SK-N-SH (cell line): ENCODE measurements around the gene SLC22A4. TPM values are rescaled to one million over a fixed set of nuclear protein-coding genes. Genes with fewer than 3 reads are reported as not detected.
A peak's percentile ranks its signal among the peaks of the same experiment; 100 is the strongest.

Experiments
- CTCF ChIA-PET: fragments of 300-600, 350-600 bp; formaldehyde crosslinking; extraction: SDS; loops from one replicate; lab custom pipeline; 2021; lab: Yijun Ruan, JAX
- POLR2A ChIA-PET: fragments of 350-600 bp; sonication (Branson Sonifier 250); formaldehyde crosslinking; extraction: SDS; loops from one replicate; lab custom pipeline; 2020; ENCODE audit warnings: antibody characterized with exemption, inconsistent platforms; lab: Yijun Ruan, JAX
- DNase-seq: peaks from one replicate; pipeline ENCODE4 v3.0.0; 2012
- H2AFZ ChIP-seq: fragments of 200-600 bp; sonication (generic); 2 replicates; pipeline ENCODE4 v1.8.1; 2016; ENCODE audit warnings: antibody characterized with exemption, mild to moderate bottlenecking, low read depth
- H3F3A ChIP-seq: fragments of 200-600 bp; sonication (generic); replicated peaks from 2 replicates; pipeline ENCODE3; 2016; ENCODE audit warnings: antibody characterized with exemption, mild to moderate bottlenecking; ENCODE audit not compliant: insufficient read depth
- H3K27ac ChIP-seq, 2 experiments: fragments of 200-500 bp in 1 of 2; fragments of 200-600 bp in 1 of 2; sonication (Bioruptor generic) in 1 of 2; sonication (generic), shearing (Covaris generic) in 1 of 2; 2 replicates each; pipeline versions ENCODE4 v1.5.1 to v1.6.1; 2014 to 2016; ENCODE audit warnings: low read depth in 2 of 2, inconsistent platforms in 1 of 2, low read length in 1 of 2, mild to moderate bottlenecking in 1 of 2, mixed read lengths in 1 of 2
- H3K27me3 ChIP-seq: fragments of 200-600 bp; sonication (generic), shearing (Covaris generic); 2 replicates; pipeline ENCODE4 v1.6.1; 2016; ENCODE audit warnings: mixed run types; ENCODE audit not compliant: insufficient read depth
- H3K36me3 ChIP-seq, 2 experiments: fragments of 200-500 bp in 1 of 2; fragments of 200-600 bp in 1 of 2; sonication (Bioruptor generic) in 1 of 2; sonication (generic) in 1 of 2; replicated peaks in 1 of 2; 2 replicates each; pipeline versions ENCODE3 to v1.5.1; 2014 to 2016; ENCODE audit warnings: low read length in 1 of 2, mild to moderate bottlenecking in 1 of 2; ENCODE audit not compliant: insufficient read depth in 2 of 2, control insufficient read depth in 1 of 2
- H3K4me1 ChIP-seq, 2 experiments: fragments of 200-500 bp in 1 of 2; fragments of 200-600 bp in 1 of 2; sonication (Bioruptor generic) in 1 of 2; sonication (generic), shearing (Covaris generic) in 1 of 2; 2 replicates each; pipeline versions ENCODE4 v1.5.1 to v1.6.1; 2014 to 2016; ENCODE audit warnings: low read depth in 1 of 2, low read length in 1 of 2, mixed run types in 1 of 2; ENCODE audit not compliant: insufficient read depth in 2 of 2, control insufficient read depth in 1 of 2
- H3K4me2 ChIP-seq: fragments of 200-600 bp; sonication (generic), shearing (Covaris generic); 2 replicates; pipeline ENCODE4 v1.6.1; 2017; ENCODE audit warnings: mixed run types
- H3K4me3 ChIP-seq, 2 experiments: fragments of 200-500 bp in 1 of 2; fragments of 200-600 bp in 1 of 2; sonication (Bioruptor generic) in 1 of 2; sonication (generic), shearing (Covaris generic) in 1 of 2; 2 replicates each; pipeline versions ENCODE4 v1.5.1 to v1.8.1; 2014 to 2016; ENCODE audit warnings: low read depth in 2 of 2, inconsistent platforms in 1 of 2, low read length in 1 of 2, mild to moderate bottlenecking in 1 of 2, mixed read lengths in 1 of 2, moderate library complexity in 1 of 2
- H3K79me2 ChIP-seq: fragments of 200-600 bp; sonication (generic); 2 replicates; pipeline ENCODE4 v1.8.1; 2017; ENCODE audit warnings: mild to moderate bottlenecking; ENCODE audit not compliant: insufficient read depth
- H3K9ac ChIP-seq: fragments of 200-600 bp; sonication (generic); 2 replicates; pipeline ENCODE4 v1.6.1; 2017; ENCODE audit warnings: mixed run types
- H3K9me2 ChIP-seq: fragments of 200-600 bp; sonication (generic); 2 replicates; pipeline ENCODE4 v1.6.1; 2017; ENCODE audit warnings: mixed run types
- H3K9me3 ChIP-seq: fragments of 200-600 bp; sonication (generic); 2 replicates; pipeline ENCODE4 v1.6.1; 2017; ENCODE audit warnings: mixed run types, mild to moderate bottlenecking, moderate library complexity
- H4K20me1 ChIP-seq: fragments of 200-600 bp; sonication (generic); 2 replicates; pipeline ENCODE4 v1.6.1; 2017; ENCODE audit warnings: mild to moderate bottlenecking, mixed run types; ENCODE audit not compliant: insufficient read depth
- ELF1 ChIP-seq: IDR thresholded peaks from 2 replicates; pipeline ENCODE4 v1.4.0; 2012
- EP300 ChIP-seq, 2 experiments: IDR thresholded peaks; 2 replicates each; pipeline versions ENCODE4 v1.4.0 to v1.6.1; 2012; ENCODE audit warnings: borderline replicate concordance in 1 of 2, low read depth in 1 of 2, low read length in 1 of 2
- EZH2phosphoT487 ChIP-seq: fragments of 200-600 bp; sonication (generic); IDR thresholded peaks from 2 replicates; pipeline ENCODE4 v1.6.1; 2017; ENCODE audit warnings: low read depth, mixed run types, mild to moderate bottlenecking, antibody characterized with exemption, moderate library complexity, borderline replicate concordance
- FOXJ3 ChIP-seq: sonication (generic); formaldehyde crosslinking; IDR thresholded peaks from 2 replicates; pipeline ENCODE4 v1.5.1; 2020; ENCODE audit warnings: mild to moderate bottlenecking, missing genetic modification reagents
- GABPA ChIP-seq: IDR thresholded peaks from 2 replicates; pipeline ENCODE4 v1.4.0; 2012; ENCODE audit warnings: low read depth, mild to moderate bottlenecking
- JUND ChIP-seq: IDR thresholded peaks from 2 replicates; pipeline ENCODE4 v1.4.0; 2012
- MXI1 ChIP-seq: IDR thresholded peaks from 2 replicates; pipeline ENCODE4 v1.6.1; 2012; ENCODE audit warnings: mild to moderate bottlenecking, low read depth, low read length, improper control_type of control experiment
- NFIC ChIP-seq: IDR thresholded peaks from 2 replicates; pipeline ENCODE4 v1.4.0; 2012; ENCODE audit warnings: borderline replicate concordance
- RAD21 ChIP-seq: IDR thresholded peaks from 2 replicates; pipeline ENCODE4 v1.6.1; 2012; ENCODE audit warnings: mild to moderate bottlenecking, low read length
- RCOR1 ChIP-seq: fragments of 150-350 bp; IDR thresholded peaks from 2 replicates; pipeline ENCODE4 v1.6.1; 2017; ENCODE audit warnings: antibody characterized with exemption, low read length
- RFX5 ChIP-seq: IDR thresholded peaks from 2 replicates; pipeline ENCODE4 v1.6.1; 2012; ENCODE audit warnings: mild to moderate bottlenecking, improper control_type of control experiment, low read length
- RXRA ChIP-seq: IDR thresholded peaks from 2 replicates; pipeline ENCODE4 v1.4.0; 2012; ENCODE audit warnings: low read depth, mild to moderate bottlenecking, borderline replicate concordance
- SIN3A ChIP-seq: IDR thresholded peaks from 2 replicates; pipeline ENCODE4 v1.6.1; 2012; ENCODE audit warnings: low read depth, mild to moderate bottlenecking, low read length, moderate library complexity, borderline replicate concordance
- TEAD4 ChIP-seq: IDR thresholded peaks from 2 replicates; pipeline ENCODE4 v1.4.0; 2012; ENCODE audit warnings: mild to moderate bottlenecking, borderline replicate concordance; ENCODE audit not compliant: insufficient read depth
- YY1 ChIP-seq: IDR thresholded peaks from 2 replicates; pipeline ENCODE4 v1.4.0; 2012; ENCODE audit warnings: low read depth, mild to moderate bottlenecking
- WGBS: methylation state at CpG from one replicate; pipeline ENCODE4 v1.1.6; 2017; ENCODE audit warnings: low lambda C conversion rate; 5-methylcytosine and 5-hydroxymethylcytosine counted together
- polyA plus RNA-seq, 3 experiments: library from polyadenylated mRNA; depleted of rRNA; stranded (reverse); fragments of >200 nt; gene quantifications; 2 replicates each; pipeline ENCODE4 v1.2.3, GENCODE V29; 2012
- TF ChIP-seq, protein P1 (sequence below): fragments of 150-350 bp; IDR thresholded peaks from 2 replicates; pipeline ENCODE4 v1.6.1; 2016; ENCODE audit warnings: mild to moderate bottlenecking, low read depth, low read length
- TF ChIP-seq, protein P2 (sequence below): IDR thresholded peaks from 2 replicates; pipeline ENCODE4; 2012
- TF ChIP-seq, protein P3 (sequence below): IDR thresholded peaks from 2 replicates; pipeline ENCODE4 v1.6.1; 2012; ENCODE audit warnings: mild to moderate bottlenecking, low read depth, low read length, moderate library complexity
- TF ChIP-seq, protein P4 (sequence below): fragments of 150-350 bp; IDR thresholded peaks from 2 replicates; pipeline ENCODE4 v1.6.1; 2017; ENCODE audit warnings: antibody characterized with exemption, low read length, low read depth, borderline replicate concordance

SLC22A4 gene
- polyA plus RNA-seq, 1 of the 3 experiments (the other 2 are of a cell fraction), result 3.3 TPM

DNA sequence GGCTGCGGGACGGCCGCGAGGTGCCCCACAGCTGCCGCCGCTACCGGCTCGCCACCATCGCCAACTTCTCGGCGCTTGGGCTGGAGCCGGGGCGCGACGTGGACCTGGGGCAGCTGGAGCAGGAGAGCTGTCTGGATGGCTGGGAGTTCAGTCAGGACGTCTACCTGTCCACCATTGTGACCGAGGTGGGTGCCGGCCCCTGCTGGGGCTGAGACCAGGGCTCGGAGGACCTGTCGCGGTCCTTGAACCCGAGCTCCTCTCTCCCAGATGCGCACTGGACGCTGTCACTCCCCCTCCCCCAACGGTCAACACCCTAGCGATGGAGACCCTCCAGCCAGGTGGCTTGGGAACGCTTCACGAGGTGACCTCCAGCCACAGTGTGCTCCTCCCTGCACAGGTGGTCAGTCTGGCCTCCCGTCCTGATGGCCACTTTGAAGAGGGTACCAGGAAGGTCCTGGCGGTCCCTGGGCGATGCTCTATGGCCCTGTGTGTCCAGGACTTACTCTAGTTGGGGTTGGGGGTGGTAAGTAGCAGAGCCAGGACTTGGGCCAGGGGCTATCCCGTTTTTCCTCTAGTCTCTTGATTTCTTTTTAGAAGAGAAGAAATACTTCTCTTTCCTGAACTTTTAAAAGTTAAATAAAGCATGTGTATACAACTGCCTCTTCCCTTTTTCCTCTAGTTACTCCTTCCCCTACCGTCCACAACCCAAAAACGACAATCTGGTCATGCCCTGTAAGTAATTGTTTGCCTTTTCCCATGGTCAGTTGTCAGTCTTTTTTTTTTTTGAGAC, 76.2 kb downstream of the SLC22A4 start:
- DNase-seq, result no peak
- Histone ChIP-seq H3F3A (peaks cover 9% of the 10 kb centered on the region), H3K9me3 (no peaks in the 10 kb centered on the region), H3K36me3 (no peaks in the 10 kb centered on the region), H3K27me3 (no peaks in the 10 kb centered on the region), H4K20me1 (no peaks in the 10 kb centered on the region), H3K4me1 (peaks cover 6 to 13% of the 10 kb centered on the region in 2 experiments; a peak in 2 of 4 replicates), H3K4me3 (peak overlapping the region; percentile 65 to 66), H3K9me2 (no peaks in the 10 kb centered on the region), H2AFZ (peak overlapping the region; percentile 94), H3K79me2 (no peaks in the 10 kb centered on the region), H3K9ac (peak overlapping the region; percentile 77), H3K27ac (no peak overlapping the region; a peak in 1 of 4 replicates), H3K4me2 (peak overlapping the region; percentile 90)
- CTCF ChIA-PET, result interaction anchor here (1.7 to 2.1 kb wide), 2 partner anchors 15 to 130 kb away, joined by 4 to 6 read pairs; no protein-coding TSS in a partner anchor
- POLR2A ChIA-PET, result interaction anchor here (0.6 to 2.2 kb wide), 3 partner anchors 77 to 184 kb away, joined by 3 to 15 read pairs (median 3); partner anchors contain the start of gene SLC22A4
- 61% methylated on average over 13 of the region's 34 CpGs for WGBS
- no peak for TF ChIP-seq FOXJ3

DNA sequence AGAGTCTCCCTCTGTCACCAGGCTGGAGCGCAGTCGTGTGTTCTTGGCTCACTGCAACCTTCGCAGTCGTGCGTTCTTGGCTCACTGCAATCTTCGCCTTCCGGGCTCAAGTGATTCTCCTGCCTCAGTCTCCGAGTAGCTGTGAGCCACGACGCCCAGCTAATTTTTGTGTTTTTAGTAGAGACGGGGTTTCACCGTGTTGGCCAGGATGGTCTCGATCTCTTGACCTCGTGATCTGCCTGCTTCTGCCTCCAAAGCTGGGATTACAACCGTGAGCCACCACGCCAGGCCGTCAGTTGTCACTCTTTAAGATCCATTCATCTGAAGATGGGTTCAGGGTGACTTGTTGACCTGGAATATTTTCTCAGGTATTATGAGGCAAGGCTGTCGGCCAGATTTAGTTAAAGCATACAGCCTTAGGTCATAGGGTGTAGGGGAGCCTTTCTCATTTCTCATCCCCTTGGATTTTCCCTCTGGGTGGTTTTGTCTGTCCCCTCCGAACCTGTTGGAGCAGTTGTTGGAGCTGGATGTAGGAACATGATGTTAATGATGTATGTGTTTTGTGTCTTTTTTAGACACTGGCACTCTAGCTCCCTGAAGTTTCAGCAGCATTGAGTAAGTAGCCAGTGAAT, 76.9 kb downstream of the SLC22A4 start:
- Histone ChIP-seq H4K20me1 (no peaks in the 10 kb centered on the region), H3K36me3 (no peaks in the 10 kb centered on the region), H3K27ac (no peak overlapping the region), H3K4me2 (peak overlapping the region; percentile 90), H3K27me3 (no peaks in the 10 kb centered on the region), H3K4me1 (peaks cover 6 to 13% of the 10 kb centered on the region in 2 experiments; a peak in 2 of 4 replicates), H3K9ac (no peak overlapping the region), H3K9me2 (no peaks in the 10 kb centered on the region), H3K4me3 (no peak overlapping the region; a peak in 1 of 4 replicates), H3K9me3 (no peaks in the 10 kb centered on the region), H3K79me2 (no peaks in the 10 kb centered on the region), H3F3A (peaks cover 9% of the 10 kb centered on the region), H2AFZ (no peak overlapping the region)
- 93% methylated on average over 19 of the region's 19 CpGs for WGBS
- CTCF ChIA-PET, result interaction anchor here (0.7 to 1.7 kb wide), 3 partner anchors 13 to 130 kb away, joined by 3 to 4 read pairs (median 4); no protein-coding TSS in a partner anchor
- POLR2A ChIA-PET, result interaction anchor here (0.6 kb wide), 1 partner anchor 125 kb away, joined by 3 read pairs; no protein-coding TSS in a partner anchor
- DNase-seq, result no peak
- TF ChIP-seq RFX5 (no peak), YY1 (no peak), EP300 (IDR thresholded peaks at IDR 0.05; ENCODE audit: borderline replicate concordance in 1 of 2, low read depth in 1 of 2, low read length in 1 of 2) (no peak), NFIC (no peak), RXRA (no peak), RCOR1 (no peak), FOXJ3 (no peak), TEAD4 (no peak), EZH2phosphoT487 (no peak), GABPA (no peak), RAD21 (no peak), MXI1 (no peak), SIN3A (no peak), JUND (no peak), ELF1 (no peak)
- TF ChIP-seq, protein P1, sequence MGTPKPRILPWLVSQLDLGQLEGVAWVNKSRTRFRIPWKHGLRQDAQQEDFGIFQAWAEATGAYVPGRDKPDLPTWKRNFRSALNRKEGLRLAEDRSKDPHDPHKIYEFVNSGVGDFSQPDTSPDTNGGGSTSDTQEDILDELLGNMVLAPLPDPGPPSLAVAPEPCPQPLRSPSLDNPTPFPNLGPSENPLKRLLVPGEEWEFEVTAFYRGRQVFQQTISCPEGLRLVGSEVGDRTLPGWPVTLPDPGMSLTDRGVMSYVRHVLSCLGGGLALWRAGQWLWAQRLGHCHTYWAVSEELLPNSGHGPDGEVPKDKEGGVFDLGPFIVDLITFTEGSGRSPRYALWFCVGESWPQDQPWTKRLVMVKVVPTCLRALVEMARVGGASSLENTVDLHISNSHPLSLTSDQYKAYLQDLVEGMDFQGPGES, result no peak
- TF ChIP-seq, protein P2, sequence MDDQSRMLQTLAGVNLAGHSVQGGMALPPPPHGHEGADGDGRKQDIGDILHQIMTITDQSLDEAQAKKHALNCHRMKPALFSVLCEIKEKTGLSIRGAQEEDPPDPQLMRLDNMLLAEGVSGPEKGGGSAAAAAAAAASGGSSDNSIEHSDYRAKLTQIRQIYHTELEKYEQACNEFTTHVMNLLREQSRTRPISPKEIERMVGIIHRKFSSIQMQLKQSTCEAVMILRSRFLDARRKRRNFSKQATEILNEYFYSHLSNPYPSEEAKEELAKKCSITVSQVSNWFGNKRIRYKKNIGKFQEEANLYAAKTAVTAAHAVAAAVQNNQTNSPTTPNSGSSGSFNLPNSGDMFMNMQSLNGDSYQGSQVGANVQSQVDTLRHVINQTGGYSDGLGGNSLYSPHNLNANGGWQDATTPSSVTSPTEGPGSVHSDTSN, result no peak
- TF ChIP-seq, protein P3, sequence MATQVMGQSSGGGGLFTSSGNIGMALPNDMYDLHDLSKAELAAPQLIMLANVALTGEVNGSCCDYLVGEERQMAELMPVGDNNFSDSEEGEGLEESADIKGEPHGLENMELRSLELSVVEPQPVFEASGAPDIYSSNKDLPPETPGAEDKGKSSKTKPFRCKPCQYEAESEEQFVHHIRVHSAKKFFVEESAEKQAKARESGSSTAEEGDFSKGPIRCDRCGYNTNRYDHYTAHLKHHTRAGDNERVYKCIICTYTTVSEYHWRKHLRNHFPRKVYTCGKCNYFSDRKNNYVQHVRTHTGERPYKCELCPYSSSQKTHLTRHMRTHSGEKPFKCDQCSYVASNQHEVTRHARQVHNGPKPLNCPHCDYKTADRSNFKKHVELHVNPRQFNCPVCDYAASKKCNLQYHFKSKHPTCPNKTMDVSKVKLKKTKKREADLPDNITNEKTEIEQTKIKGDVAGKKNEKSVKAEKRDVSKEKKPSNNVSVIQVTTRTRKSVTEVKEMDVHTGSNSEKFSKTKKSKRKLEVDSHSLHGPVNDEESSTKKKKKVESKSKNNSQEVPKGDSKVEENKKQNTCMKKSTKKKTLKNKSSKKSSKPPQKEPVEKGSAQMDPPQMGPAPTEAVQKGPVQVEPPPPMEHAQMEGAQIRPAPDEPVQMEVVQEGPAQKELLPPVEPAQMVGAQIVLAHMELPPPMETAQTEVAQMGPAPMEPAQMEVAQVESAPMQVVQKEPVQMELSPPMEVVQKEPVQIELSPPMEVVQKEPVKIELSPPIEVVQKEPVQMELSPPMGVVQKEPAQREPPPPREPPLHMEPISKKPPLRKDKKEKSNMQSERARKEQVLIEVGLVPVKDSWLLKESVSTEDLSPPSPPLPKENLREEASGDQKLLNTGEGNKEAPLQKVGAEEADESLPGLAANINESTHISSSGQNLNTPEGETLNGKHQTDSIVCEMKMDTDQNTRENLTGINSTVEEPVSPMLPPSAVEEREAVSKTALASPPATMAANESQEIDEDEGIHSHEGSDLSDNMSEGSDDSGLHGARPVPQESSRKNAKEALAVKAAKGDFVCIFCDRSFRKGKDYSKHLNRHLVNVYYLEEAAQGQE, result no peak
- TF ChIP-seq, protein P4, sequence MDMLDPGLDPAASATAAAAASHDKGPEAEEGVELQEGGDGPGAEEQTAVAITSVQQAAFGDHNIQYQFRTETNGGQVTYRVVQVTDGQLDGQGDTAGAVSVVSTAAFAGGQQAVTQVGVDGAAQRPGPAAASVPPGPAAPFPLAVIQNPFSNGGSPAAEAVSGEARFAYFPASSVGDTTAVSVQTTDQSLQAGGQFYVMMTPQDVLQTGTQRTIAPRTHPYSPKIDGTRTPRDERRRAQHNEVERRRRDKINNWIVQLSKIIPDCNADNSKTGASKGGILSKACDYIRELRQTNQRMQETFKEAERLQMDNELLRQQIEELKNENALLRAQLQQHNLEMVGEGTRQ, result no peak
